Panc1 (cell line): Measurements from ENCODE around the gene PPP2R1B. TPM values are rescaled to one million over a fixed set of nuclear protein-coding genes. Genes with fewer than 3 reads are reported as not detected.
A peak's percentile ranks its signal among the peaks of the same experiment; 100 is the strongest.

Experiments used
- ATAC-seq: fragments of 200-7000 bp; cut with Tn5 transposase; 2 replicates; pipeline ENCODE4 v1.9.1; 2020; ENCODE audit warnings: mild to moderate bottlenecking, moderate library complexity
- BruUV-seq: library from RNA; stranded (reverse); fragments of 400-500 nt; replicated peaks from 2 replicates; lab custom pipeline; 2021; lab: Mats Ljungman, UMichigan
- CTCF ChIA-PET: fragments of 300-600 bp; sonication (Branson Sonifier 250); formaldehyde crosslinking; loops from one replicate; lab custom pipeline; 2022; ENCODE audit warnings: antibody characterized with exemption; lab: Charles Lee
- POLR2A ChIA-PET: fragments of 300-600 bp; sonication (Branson Sonifier 250); formaldehyde crosslinking; loops from one replicate; lab custom pipeline; 2022; ENCODE audit warnings: antibody characterized with exemption; lab: Charles Lee
- DNase-seq: peaks from one replicate; pipeline ENCODE4 v3.0.0-alpha.2; 2010; ENCODE audit warnings: low read depth, low spot score
- H3K27ac ChIP-seq: 2 replicates; pipeline ENCODE4 v1.5.1; 2011; ENCODE audit warnings: mild to moderate bottlenecking, low read length, inconsistent platforms
- H3K27me3 ChIP-seq: fragments of 200-500 bp; sonication (Bioruptor generic); 2 replicates; pipeline ENCODE4 v1.6.0; 2014; ENCODE audit warnings: low read length, inconsistent platforms; ENCODE audit not compliant: control insufficient read depth, insufficient read depth
- H3K36me3 ChIP-seq: fragments of 200-500 bp; sonication (Bioruptor generic); 2 replicates; pipeline ENCODE4 v1.5.1; 2014; ENCODE audit warnings: inconsistent platforms, mild to moderate bottlenecking, low read length, moderate library complexity; ENCODE audit not compliant: control insufficient read depth, insufficient read depth
- H3K4me1 ChIP-seq: 2 replicates; pipeline ENCODE4 v1.5.1; 2011; ENCODE audit warnings: inconsistent platforms, mild to moderate bottlenecking, low read length, moderate library complexity; ENCODE audit not compliant: control insufficient read depth, insufficient read depth
- H3K4me3 ChIP-seq, 2 experiments: 2 replicates each; pipeline ENCODE4 v1.5.1; 2011 to 2012; ENCODE audit warnings: low read depth in 2 of 2, low read length in 2 of 2, mild to moderate bottlenecking in 2 of 2, inconsistent platforms in 1 of 2, moderate library complexity in 1 of 2
- H3K9me3 ChIP-seq: fragments of 200-500 bp; sonication (Bioruptor generic); 2 replicates; pipeline ENCODE4 v1.5.1; 2014; ENCODE audit warnings: low read depth, mild to moderate bottlenecking, inconsistent platforms, low read length, moderate library complexity; ENCODE audit not compliant: control insufficient read depth, insufficient read depth
- CTCF ChIP-seq: fragments of 450-650 bp; IDR thresholded peaks from 2 replicates; pipeline ENCODE4 v1.5.1; 2017; ENCODE audit warnings: mild to moderate bottlenecking
- POLR2AphosphoS5 ChIP-seq: IDR thresholded peaks from 2 replicates; pipeline ENCODE4 v1.6.1; 2012; ENCODE audit warnings: mild to moderate bottlenecking, low read depth, low read length, moderate library complexity
- SIN3A ChIP-seq: IDR thresholded peaks from 2 replicates; pipeline ENCODE4 v1.6.1; 2012; ENCODE audit warnings: low read depth, mild to moderate bottlenecking, low read length, moderate library complexity, borderline replicate concordance; ENCODE audit not compliant: insufficient read depth
- TCF7L2 ChIP-seq: IDR thresholded peaks from 2 replicates; pipeline ENCODE4 v1.6.1; 2011; ENCODE audit warnings: mild to moderate bottlenecking, low read depth, low read length, inconsistent platforms
- in situ Hi-C: cut with HindIII; loops from 2 replicates; pipeline ENCODE4 v1.10.0; 2016; ENCODE audit warnings: low sequenced_read_pairs, low pct_unique_long_range_greater_than_20kb
- intact Hi-C: fragments of 100-400 bp; cut with micrococcal nuclease; formaldehyde crosslinking; loops from one replicate; pipeline ENCODE4 v1.10.0; 2022; ENCODE audit not compliant: unreplicated experiment
- total RNA-seq: library from RNA; stranded (reverse); gene quantifications from one replicate; pipeline ENCODE4 v1.2.1, GENCODE V29; 2021; ENCODE audit not compliant: unreplicated experiment
- TF ChIP-seq, protein P1 (sequence below), 2 experiments: IDR thresholded peaks; 2 replicates each; pipeline ENCODE4 v1.6.1; 2011 to 2012; ENCODE audit warnings: low read depth in 2 of 2, control low read depth in 1 of 2, low read length in 1 of 2, mild to moderate bottlenecking in 1 of 2, moderate library complexity in 1 of 2; ENCODE audit not compliant: insufficient read depth in 1 of 2

Gene PPP2R1B
- total RNA-seq, 1 experiment from 2014 or later = 57.7 TPM

DNA sequence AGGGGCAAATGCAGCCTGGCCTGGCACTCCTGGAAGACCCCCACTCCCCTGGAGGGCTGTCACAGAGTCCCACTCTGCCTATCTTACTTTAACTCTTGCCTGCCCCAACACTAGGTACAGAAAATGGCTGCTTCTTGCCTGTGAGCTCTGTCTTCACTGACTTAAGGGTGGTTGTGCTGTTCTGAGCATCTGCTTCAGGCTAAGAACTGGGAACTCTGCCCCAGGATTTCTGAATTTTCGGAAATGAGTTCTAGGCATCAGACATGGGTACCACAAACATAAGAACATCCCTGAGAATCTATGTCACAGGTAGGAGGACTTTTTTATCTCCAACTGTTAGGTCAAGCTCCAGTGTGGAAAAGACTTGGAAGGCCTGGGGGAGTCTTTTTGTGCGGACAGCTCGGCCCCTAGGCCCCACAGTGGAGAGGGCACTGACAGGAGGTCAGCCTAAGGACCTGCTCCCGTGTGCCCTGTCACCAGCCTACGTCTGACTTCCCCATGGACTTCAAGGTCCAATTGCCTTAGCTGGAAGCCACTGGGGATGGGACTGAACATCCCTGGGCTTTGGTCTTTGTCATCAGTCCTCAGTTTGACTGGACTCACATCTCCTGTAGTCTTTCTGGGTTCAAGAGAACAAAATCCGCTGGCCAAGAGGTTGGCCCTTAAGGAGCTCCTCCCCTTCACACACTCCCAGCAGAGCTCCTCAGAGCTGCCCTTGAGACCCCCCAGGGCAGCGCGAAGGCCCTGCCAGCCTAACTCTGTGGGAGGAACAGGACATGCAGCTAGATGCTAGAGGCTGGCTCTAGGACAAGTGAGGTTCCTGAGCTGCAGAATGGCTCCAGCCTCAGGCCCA lies 31.9 kb downstream of the PPP2R1B start:
- Histone ChIP-seq H3K4me1 (peaks cover 9% of the 10 kb centered on the region; the same call in 1 of the 2 replicates), H3K9me3 (no peaks in the 10 kb centered on the region), H3K27ac (peak overlapping the region; percentile 20), H3K36me3 (no peaks in the 10 kb centered on the region), H3K4me3 (no peak overlapping the region), H3K27me3 (no peaks in the 10 kb centered on the region)
- in situ Hi-C loops = no loop called here
- POLR2A ChIA-PET = no interaction called here
- BruUV-seq = no TSS peak
- DNase-seq = no peak
- CTCF ChIA-PET = interaction anchor here (0.6 to 1.2 kb wide), 3 partner anchors 17 to 107 kb away, joined by 3 read pairs; no protein-coding TSS in a partner anchor
- intact Hi-C loops = no loop called here
- ATAC-seq = peak; percentile 3; the same call in 1 of the 2 replicates
- TF ChIP-seq TCF7L2 (no peak), SIN3A (no peak), CTCF (no peak), POLR2AphosphoS5 (no peak)
- TF ChIP-seq, protein P1, sequence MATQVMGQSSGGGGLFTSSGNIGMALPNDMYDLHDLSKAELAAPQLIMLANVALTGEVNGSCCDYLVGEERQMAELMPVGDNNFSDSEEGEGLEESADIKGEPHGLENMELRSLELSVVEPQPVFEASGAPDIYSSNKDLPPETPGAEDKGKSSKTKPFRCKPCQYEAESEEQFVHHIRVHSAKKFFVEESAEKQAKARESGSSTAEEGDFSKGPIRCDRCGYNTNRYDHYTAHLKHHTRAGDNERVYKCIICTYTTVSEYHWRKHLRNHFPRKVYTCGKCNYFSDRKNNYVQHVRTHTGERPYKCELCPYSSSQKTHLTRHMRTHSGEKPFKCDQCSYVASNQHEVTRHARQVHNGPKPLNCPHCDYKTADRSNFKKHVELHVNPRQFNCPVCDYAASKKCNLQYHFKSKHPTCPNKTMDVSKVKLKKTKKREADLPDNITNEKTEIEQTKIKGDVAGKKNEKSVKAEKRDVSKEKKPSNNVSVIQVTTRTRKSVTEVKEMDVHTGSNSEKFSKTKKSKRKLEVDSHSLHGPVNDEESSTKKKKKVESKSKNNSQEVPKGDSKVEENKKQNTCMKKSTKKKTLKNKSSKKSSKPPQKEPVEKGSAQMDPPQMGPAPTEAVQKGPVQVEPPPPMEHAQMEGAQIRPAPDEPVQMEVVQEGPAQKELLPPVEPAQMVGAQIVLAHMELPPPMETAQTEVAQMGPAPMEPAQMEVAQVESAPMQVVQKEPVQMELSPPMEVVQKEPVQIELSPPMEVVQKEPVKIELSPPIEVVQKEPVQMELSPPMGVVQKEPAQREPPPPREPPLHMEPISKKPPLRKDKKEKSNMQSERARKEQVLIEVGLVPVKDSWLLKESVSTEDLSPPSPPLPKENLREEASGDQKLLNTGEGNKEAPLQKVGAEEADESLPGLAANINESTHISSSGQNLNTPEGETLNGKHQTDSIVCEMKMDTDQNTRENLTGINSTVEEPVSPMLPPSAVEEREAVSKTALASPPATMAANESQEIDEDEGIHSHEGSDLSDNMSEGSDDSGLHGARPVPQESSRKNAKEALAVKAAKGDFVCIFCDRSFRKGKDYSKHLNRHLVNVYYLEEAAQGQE (IDR thresholded peaks at IDR 0.05; ENCODE audit: insufficient read depth in 1 of 2, low read depth in 2 of 2, low read length in 1 of 2) = no peak

DNA sequence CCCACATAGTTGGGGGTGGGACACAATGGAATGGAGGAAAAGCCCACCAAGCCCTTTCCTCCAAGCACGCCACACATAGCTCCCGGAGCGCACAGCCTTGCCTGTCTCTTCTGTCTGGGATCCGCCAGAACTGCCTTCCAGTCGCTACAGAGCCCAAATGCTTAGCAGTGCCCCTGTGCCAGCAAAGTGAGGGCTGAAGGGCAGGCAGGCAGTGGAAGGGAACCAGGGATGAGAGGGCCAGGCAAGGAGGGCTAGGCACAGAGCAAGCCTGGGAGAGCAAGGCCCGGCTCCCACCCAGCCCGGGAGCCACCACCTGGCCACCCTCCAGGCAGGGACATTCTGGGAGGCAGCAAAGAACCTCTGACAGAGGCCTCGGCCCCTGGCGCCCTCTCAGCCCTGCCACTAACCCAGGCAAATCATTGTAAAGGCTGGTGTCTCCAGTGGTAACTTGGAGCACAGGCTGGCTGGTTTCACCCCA lies 32.5 kb downstream of the PPP2R1B start:
- in situ Hi-C loops = no loop called here
- no peak overlapping the region for H3K27ac ChIP-seq

More for the DNA sequence above, 32.5 kb downstream of the PPP2R1B start:
- no peak for DNase-seq
- ATAC-seq = peak; percentile 29; the same call in 1 of the 2 replicates
- Histone ChIP-seq H3K9me3 (no peaks in the 10 kb centered on the region), H3K4me3 (no peak overlapping the region), H3K4me1 (peaks cover 9% of the 10 kb centered on the region; the same call in 1 of the 2 replicates), H3K27me3 (no peaks in the 10 kb centered on the region), H3K36me3 (no peaks in the 10 kb centered on the region)
- BruUV-seq = no TSS peak
- no peak for TF ChIP-seq SIN3A
- no peak for TF ChIP-seq CTCF
- no peak for TF ChIP-seq TCF7L2
- TF ChIP-seq POLR2AphosphoS5 = 0 out of 2 replicates have a peak, but pooled peaks have one; percentile 6
- TF ChIP-seq, protein P1 (IDR thresholded peaks at IDR 0.05; ENCODE audit: insufficient read depth in 1 of 2, low read depth in 2 of 2, low read length in 1 of 2) = no peak
- intact Hi-C loops = no loop called here
- POLR2A ChIA-PET = interaction anchor here (0.7 kb wide), 1 partner anchor 131 kb away, joined by 3 read pairs; the partner anchor contains the start of gene SIK2
- CTCF ChIA-PET = interaction anchor here (1.2 kb wide), 1 partner anchor 108 kb away, joined by 3 read pairs; no protein-coding TSS in a partner anchor
